SK-MEL-5 (cell line): ENCODE data around the gene CD9. TPM values are rescaled to one million over a fixed set of nuclear protein-coding genes. Genes with fewer than 3 reads are reported as not detected.
"Not testable (repeated sequence)": the region's sequence is repeated elsewhere in the genome, so short reads cannot be mapped to it uniquely, and the experiment has no call there.

Source experiments
- DNase-seq: peaks from one replicate; pipeline ENCODE4 v3.0.0-alpha.2; 2016; ENCODE audit warnings: low read depth, low spot score
- in situ Hi-C: cut with HindIII; loops from 2 replicates; pipeline ENCODE4 v1.10.0; 2016; ENCODE audit warnings: low sequenced_read_pairs, high pct_unique_total_duplicates, low pct_unique_long_range_greater_than_20kb
- total RNA-seq: library from RNA; depleted of rRNA; stranded (reverse); fragments of >200 nt; shearing (Covaris generic); gene quantifications from 2 replicates; pipeline ENCODE4 v1.2.3, GENCODE V29; 2014

CD9 gene
- total RNA-seq, 1 experiment from 2014 or later = 156 TPM

- in situ Hi-C loops = no loop called here
- no peak for DNase-seq
Measured at GRCh38 chr12:6172862-6173261, 27.3 kb upstream of the CD9 start.

- in situ Hi-C loops = no loop called here
- no peak for DNase-seq
Measured at GRCh38 chr12:6177642-6178358, 22.4 kb upstream of the CD9 start.

DNA sequence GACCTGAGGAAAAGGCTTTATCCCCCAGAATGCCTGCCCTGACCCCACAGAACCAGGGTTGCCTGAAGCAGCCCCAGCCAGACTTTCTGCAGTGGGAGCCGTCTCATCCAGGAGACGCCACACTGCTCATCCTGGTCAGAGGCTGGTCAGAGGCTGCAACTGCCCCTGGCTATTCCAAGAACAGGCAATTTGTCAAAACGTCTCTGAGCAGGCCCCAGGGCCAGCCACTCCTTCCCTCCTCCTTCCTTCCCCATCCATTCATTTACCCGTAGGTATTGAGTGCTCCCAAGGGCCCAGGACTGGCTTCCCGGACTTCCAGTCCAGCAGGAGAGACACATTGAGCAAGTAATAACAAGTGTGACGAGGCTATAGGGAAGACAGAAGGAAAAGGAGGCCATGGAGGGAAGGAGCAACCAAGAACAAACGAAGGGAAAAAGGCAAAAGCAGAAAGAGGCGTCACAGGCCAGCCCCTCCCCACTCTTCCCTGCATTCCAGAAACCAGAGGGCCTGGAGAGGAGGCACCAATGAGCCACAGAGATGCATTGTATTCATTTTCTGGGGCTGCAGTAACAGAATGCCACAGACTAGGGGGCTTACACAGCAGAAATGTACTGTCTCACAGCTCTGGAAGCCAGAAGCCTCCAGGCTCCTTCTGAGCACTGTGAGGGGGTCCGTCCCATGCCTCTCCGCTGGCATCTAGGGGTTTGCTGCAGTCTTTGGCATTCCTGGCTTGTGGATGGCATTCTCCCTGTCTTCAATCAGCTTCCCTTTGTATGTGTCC, 21.0 kb upstream of the CD9 start:
- in situ Hi-C loops = no loop called here
- peak; percentile 23 for DNase-seq

GRCh38 chr12:6180268-6181051, 19.7 kb upstream of the CD9 start:
- DNase-seq = no peak
- in situ Hi-C loops = no loop called here

GRCh38 chr12:6181166-6181565, 19.0 kb upstream of the CD9 start:
- no peak for DNase-seq
- in situ Hi-C loops = no loop called here

DNA sequence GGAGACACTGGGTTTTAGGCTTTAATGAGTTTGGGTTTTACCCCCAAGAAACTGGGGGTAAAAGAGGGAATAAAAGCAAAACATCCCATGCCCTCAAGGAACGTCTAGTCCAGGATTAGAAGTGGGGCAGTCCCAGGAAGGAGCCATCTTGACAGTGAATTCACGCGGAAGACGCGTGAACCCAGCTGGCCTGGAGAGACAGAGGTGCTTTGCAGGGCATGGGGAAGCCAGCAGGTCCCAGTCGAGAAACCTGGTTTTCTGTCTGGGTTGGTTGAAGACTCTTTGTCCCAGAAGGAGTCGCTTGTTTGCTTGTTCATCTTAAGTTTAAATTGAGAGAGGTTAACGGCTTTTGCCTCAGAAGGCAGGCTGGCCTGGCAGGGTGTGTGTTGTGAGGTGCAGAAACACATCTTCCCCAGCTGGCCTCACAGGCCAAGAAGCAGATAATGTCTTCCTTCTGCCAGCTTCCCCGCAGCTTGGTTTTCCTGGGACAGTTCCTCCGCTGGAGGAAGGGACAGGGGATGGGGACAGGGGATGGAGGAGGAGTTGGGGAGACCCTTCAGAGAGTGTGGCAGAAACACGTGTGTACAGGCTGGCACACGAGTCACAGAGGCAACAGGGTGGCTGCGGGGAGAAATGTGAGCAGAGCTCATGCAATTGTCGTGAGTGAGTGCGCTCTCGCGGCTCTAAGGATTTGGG, 18.5 kb upstream of the CD9 start:
- in situ Hi-C loops = no loop called here
- no peak for DNase-seq

DNA sequence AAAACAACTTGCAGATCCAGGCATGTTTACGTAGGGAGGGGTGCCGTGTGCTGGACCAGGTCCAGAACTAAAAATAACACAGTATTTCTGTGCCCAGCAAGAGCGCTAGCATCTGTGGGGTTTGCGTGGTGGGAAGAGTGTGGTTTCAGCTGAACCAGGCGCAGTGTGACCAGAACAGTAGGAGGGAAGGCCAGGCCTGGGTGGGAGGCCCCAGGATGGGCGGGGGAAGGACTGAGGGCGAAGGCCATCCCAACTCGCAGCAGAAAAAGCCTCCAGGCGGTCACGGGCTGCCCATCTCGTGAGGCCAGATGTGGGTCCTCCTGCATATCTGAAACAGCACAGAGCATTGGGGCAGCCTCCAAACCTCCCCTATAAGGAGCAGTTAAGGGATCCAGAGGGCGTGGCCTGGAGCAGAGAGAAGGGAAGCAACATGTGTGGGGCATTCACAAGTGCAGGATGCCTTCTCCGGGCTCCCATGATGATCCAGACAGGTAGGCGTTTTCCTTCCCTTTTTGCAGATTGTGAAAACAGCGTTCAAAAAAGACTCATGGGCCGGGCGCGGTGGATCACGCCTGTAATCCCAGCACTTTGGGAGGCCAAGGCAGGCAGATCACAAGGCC, 17.8 kb upstream of the CD9 start:
- no peak for DNase-seq
- in situ Hi-C loops = no loop called here

- no peak for DNase-seq
- in situ Hi-C loops = no loop called here
Measured at GRCh38 chr12:6183689-6184428, 16.3 kb upstream of the CD9 start.

DNA sequence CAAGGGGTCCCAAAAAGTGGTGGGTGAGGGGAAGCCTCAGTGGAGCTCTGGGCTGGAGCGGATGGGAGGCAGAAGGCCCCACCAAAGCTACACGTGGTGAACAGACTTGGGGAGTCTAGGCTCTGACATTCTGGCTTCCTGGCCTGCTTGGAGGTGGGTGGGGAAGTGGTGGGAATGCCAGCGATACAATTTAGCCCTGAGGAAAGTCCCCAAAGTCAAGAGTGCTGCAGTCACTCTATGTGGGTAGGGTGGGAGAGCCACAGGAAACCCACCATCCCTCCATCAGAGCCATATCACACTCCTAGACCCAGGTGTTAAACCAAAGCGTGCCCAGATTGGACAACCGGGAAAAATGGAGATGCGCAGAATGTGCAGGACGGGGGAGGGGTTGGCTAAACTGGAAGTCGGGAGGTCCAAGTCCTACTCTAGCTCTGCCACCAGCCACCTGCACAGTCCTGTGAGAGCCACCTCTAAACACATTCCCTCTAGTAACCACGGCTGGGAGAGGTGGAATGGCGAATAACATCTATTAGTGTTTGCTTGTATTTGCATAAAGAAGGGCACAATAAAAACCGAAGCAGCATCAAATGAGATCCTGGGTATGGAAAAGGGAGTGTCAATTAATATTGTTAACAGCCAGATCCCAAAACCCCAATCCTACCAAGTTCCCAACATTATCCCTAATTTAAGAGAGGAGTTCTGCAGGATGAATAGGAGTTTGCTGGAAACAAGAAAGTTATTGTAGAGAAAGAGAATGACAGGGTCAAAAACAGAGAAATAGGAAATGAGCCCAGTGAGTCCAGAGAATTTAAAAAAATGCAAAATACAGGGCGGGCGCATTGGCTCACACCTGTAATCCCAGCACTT, 14.0 kb upstream of the CD9 start:
- no peak for DNase-seq
- in situ Hi-C loops = no loop called here

DNA sequence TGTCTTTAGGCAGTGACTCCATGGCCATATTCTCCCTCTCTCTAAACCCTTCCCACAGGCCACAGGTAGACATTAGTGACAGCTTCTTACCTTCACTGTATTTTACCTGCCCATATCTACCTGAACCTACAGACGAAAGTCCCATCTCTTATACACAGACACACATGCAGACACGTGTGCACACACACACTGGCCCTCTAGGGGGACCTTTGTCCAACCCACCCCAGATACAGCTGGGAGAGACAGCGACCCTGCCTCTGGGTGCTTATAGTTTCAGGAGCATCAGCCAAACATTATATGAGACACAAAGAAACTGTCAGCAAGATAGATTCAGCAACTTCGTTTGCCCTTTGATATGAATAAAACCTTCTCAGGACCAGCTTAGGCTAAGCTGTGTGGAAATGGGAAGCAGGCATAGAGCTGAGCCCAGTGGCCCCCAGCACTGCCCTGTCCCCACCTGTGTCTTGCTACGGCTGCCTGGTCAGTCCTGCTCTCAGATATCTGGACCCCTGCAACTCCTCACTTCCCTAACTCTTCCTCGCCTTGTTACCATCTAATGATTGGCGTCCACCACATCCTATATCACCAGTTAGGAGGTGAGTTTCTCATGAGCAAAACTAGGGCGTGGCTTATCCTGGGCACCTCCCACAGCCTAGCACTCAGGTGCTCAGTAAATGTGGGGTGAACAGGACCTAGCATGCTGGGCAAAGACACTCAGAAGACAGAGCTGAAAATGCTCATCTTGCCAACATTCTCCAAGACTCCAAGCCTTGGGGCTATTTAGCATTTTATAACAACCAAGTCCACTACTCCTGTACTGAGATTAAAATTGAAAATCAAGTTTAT, 12.0 kb upstream of the CD9 start:
- no peak for DNase-seq
- in situ Hi-C loops = no loop called here

- DNase-seq = no peak
- in situ Hi-C loops = no loop called here
Measured at GRCh38 chr12:6189028-6189427, 11.2 kb upstream of the CD9 start.

GRCh38 chr12:6189952-6190598, 10.1 kb upstream of the CD9 start:
- in situ Hi-C loops, DNase-seq: not testable (repeated sequence)

- in situ Hi-C loops, DNase-seq: not testable (repeated sequence)
Measured at GRCh38 chr12:6190767-6191530, 9.3 kb upstream of the CD9 start.
